ENCODE results near the gene COL6A3. TPM values are rescaled to one million over a fixed set of nuclear protein-coding genes. Genes with fewer than 3 reads are reported as not detected.

Gene COL6A3
- total RNA-seq, 1 donor from 2014 or later = 264 TPM

GRCh38 chr2:237281836-237282306 is 132.1 kb downstream of the COL6A3 start:
- H3K4me1 Mint-ChIP-seq (ENCODE audit: low read depth) = peaks cover 55% of the 10 kb centered on the region
- H3K36me3 Mint-ChIP-seq (ENCODE audit: low read depth) = no peaks in the 10 kb centered on the region
- peak overlapping the region; percentile 87 for H3K27ac Mint-ChIP-seq (ENCODE audit: unreplicated experiment)
- no peaks in the 10 kb centered on the region for H3K27me3 Mint-ChIP-seq (ENCODE audit: low read depth)
- H3K9me3 Mint-ChIP-seq (ENCODE audit: low read depth) = peaks cover 4% of the 10 kb centered on the region
- no peak for DNase-seq (ENCODE audit: low spot score)
- H3K4me3 Mint-ChIP-seq (ENCODE audit: unreplicated experiment) = no peak overlapping the region
- TF ChIP-seq, protein P1, sequence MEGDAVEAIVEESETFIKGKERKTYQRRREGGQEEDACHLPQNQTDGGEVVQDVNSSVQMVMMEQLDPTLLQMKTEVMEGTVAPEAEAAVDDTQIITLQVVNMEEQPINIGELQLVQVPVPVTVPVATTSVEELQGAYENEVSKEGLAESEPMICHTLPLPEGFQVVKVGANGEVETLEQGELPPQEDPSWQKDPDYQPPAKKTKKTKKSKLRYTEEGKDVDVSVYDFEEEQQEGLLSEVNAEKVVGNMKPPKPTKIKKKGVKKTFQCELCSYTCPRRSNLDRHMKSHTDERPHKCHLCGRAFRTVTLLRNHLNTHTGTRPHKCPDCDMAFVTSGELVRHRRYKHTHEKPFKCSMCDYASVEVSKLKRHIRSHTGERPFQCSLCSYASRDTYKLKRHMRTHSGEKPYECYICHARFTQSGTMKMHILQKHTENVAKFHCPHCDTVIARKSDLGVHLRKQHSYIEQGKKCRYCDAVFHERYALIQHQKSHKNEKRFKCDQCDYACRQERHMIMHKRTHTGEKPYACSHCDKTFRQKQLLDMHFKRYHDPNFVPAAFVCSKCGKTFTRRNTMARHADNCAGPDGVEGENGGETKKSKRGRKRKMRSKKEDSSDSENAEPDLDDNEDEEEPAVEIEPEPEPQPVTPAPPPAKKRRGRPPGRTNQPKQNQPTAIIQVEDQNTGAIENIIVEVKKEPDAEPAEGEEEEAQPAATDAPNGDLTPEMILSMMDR (IDR thresholded peaks at IDR 0.05) = no peak

- no peaks in the 10 kb centered on the region for H3K36me3 Mint-ChIP-seq (ENCODE audit: low read depth)
- peaks cover 52% of the 10 kb centered on the region for H3K4me1 Mint-ChIP-seq (ENCODE audit: low read depth)
- H3K4me3 Mint-ChIP-seq (ENCODE audit: unreplicated experiment) = no peak overlapping the region
- H3K27me3 Mint-ChIP-seq (ENCODE audit: low read depth) = no peaks in the 10 kb centered on the region
- H3K9me3 Mint-ChIP-seq (ENCODE audit: low read depth) = peaks cover 8% of the 10 kb centered on the region
- DNase-seq (ENCODE audit: low spot score) = peak; percentile 36
- TF ChIP-seq, protein P1 (IDR thresholded peaks at IDR 0.05) = no peak
- peak overlapping the region; percentile 87 for H3K27ac Mint-ChIP-seq (ENCODE audit: unreplicated experiment)
Observed at GRCh38 chr2:237280939-237281338, 133.0 kb downstream of the COL6A3 start.

GRCh38 chr2:237280229-237280628 is 133.7 kb downstream of the COL6A3 start:
- DNase-seq (ENCODE audit: low spot score) = no peak
- H3K4me1 Mint-ChIP-seq (ENCODE audit: low read depth) = peaks cover 52% of the 10 kb centered on the region
- H3K36me3 Mint-ChIP-seq (ENCODE audit: low read depth) = peaks cover 1% of the 10 kb centered on the region
- TF ChIP-seq, protein P1 (IDR thresholded peaks at IDR 0.05) = peak; percentile 8
- peak overlapping the region; percentile 35 for H3K4me3 Mint-ChIP-seq (ENCODE audit: unreplicated experiment)
- H3K27me3 Mint-ChIP-seq (ENCODE audit: low read depth) = no peaks in the 10 kb centered on the region
- peaks cover 8% of the 10 kb centered on the region for H3K9me3 Mint-ChIP-seq (ENCODE audit: low read depth)
- peak overlapping the region; percentile 87 for H3K27ac Mint-ChIP-seq (ENCODE audit: unreplicated experiment)

DNA sequence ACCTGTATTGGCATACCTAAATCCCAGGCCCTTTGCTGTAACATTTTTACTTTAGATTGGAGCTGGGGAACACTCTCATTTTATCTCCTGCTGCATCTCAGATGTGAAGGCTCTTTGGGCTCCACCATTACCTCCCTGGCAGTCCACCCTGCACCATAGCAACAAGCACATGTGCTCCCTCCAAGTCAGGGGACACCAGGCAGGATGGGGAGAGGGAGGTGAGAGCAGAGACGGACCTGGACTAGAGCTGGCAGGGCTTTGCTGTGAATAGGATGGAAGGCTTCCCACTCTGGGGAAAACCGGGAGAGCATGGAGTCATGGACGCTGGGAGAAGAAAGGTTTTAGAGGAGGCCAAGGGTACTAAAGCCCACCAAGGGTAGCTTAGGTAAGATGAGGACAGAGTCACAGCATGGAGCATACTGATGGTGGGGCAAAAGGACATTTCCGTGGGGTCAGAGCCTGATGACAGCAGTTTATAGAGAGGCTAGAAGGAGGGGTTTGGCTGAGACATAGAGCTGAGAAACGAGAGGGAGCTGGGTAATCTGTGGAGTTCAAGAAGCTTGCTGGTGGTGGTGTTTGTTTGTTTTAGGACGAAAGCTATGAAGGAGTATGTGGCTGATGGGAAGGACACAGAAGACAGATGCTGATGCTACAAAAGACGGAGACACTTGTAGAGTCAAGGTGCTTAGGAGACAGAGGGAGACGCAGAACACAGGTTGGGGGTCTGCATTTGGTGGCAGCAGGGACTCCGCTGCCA is 134.8 kb downstream of the COL6A3 start:
- Mint-ChIP-seq H3K27ac (ENCODE audit: unreplicated experiment) (peak overlapping the region; percentile 87), H3K27me3 (ENCODE audit: low read depth) (no peaks in the 10 kb centered on the region), H3K4me3 (ENCODE audit: unreplicated experiment) (no peak overlapping the region), H3K4me1 (ENCODE audit: low read depth) (peaks cover 52% of the 10 kb centered on the region), H3K36me3 (ENCODE audit: low read depth) (peaks cover 1% of the 10 kb centered on the region), H3K9me3 (ENCODE audit: low read depth) (peaks cover 8% of the 10 kb centered on the region)
- DNase-seq (ENCODE audit: low spot score) = peak; percentile 40
- TF ChIP-seq, protein P1 (IDR thresholded peaks at IDR 0.05) = no peak

GRCh38 chr2:237278568-237278967 is 135.4 kb downstream of the COL6A3 start:
- H3K4me3 Mint-ChIP-seq (ENCODE audit: unreplicated experiment) = no peak overlapping the region
- peaks cover 52% of the 10 kb centered on the region for H3K4me1 Mint-ChIP-seq (ENCODE audit: low read depth)
- peaks cover 8% of the 10 kb centered on the region for H3K9me3 Mint-ChIP-seq (ENCODE audit: low read depth)

More at GRCh38 chr2:237278568-237278967, 135.4 kb downstream of the COL6A3 start:
- peak overlapping the region; percentile 23 for H3K27ac Mint-ChIP-seq (ENCODE audit: unreplicated experiment)
- no peak for DNase-seq (ENCODE audit: low spot score)
- H3K36me3 Mint-ChIP-seq (ENCODE audit: low read depth) = peaks cover 1% of the 10 kb centered on the region
- no peaks in the 10 kb centered on the region for H3K27me3 Mint-ChIP-seq (ENCODE audit: low read depth)
- TF ChIP-seq, protein P1 (IDR thresholded peaks at IDR 0.05) = no peak

Measured in chondrocyte (in vitro differentiated cells).